GM10248 (cell line): ENCODE measurements around the gene HCAR1.

Experiments used
- CTCF ChIA-PET: fragments of 300-600 bp; sonication (Branson Sonifier 250); formaldehyde crosslinking; extraction: SDS; loops from one replicate; lab custom pipeline; 2021; ENCODE audit warnings: antibody characterized with exemption; lab: Yijun Ruan, JAX
- POLR2A ChIA-PET: fragments of 350-650 bp; sonication (Branson Sonifier 250); formaldehyde crosslinking; extraction: SDS; loops from one replicate; lab custom pipeline; 2020; ENCODE audit warnings: antibody characterized with exemption; lab: Yijun Ruan, JAX
- DNase-seq: peaks from one replicate; pipeline ENCODE4 v3.0.0; 2012; ENCODE audit errors: extremely low spot score
- CTCF ChIP-seq: IDR thresholded peaks from 2 replicates; pipeline ENCODE4 v1.5.1; 2012; ENCODE audit warnings: mild to moderate bottlenecking, low read depth; ENCODE audit errors: extremely low read depth, missing control alignments, control extremely low read depth

Gene HCAR1

DNA sequence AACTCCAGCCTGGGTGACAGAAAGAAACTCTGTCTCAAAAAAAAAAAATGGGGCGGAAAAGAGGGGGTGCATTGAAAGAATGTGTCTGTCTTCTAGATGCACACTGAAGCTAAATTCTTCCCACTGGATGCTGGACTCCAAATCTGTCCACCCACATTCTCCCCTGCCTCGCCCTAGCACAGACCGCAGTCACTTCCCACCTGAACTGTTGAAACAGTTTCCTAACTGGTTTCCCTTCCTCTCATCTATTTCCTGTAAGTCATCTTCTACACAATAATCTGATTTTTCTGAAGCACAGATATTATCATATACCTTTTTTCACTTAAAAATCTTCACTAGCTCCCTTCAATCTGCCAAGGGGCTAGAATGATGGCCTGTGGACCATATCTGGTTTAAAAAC lies 1.5 kb upstream of the HCAR1 start:
- no peak for TF ChIP-seq CTCF
- no peak for DNase-seq
- ChIA-PET CTCF (interaction anchor here (0.9 kb wide), 1 partner anchor 13 kb away, joined by 3 read pairs; no protein-coding TSS in a partner anchor), POLR2A (interaction anchor here (0.6 kb wide), 1 partner anchor 19 kb away, joined by 3 read pairs; no protein-coding TSS in a partner anchor)

- CTCF ChIA-PET, result no interaction called here
- POLR2A ChIA-PET, result no interaction called here
- no peak for TF ChIP-seq CTCF
- no peak for DNase-seq
Measured at GRCh38 chr12:122729583-122730214, 945 bp downstream of the HCAR1 start.

DNA sequence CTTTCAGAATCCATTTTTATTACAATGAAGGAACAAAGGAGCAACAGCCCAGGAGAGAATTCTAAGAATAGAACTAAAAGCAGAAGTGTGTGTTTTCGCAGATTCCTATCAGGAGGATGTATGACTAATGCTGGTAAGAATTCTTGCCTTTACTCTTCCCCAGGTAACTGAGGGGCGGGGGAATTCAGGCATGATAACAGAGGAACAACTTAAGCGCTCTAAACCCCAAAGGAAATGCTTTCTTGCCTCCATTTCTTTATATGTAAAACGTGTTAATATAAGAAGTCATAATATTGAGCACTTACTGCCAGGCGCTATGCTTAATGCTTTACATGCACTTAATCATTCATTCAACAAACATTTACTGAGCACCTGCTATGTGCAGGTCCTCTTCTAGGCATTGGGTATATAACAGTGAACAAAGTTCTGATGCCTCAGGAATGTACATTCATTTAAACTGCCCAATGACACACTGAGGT lies 4.5 kb downstream of the HCAR1 start:
- ChIA-PET CTCF (interaction anchor here (2.8 kb wide), 1 partner anchor 10 kb away, joined by 8 read pairs; no protein-coding TSS in a partner anchor), POLR2A (interaction anchor here (0.6 kb wide), 1 partner anchor 33 kb away, joined by 6 read pairs; no protein-coding TSS in a partner anchor)
- no peak for TF ChIP-seq CTCF
- no peak for DNase-seq

- CTCF ChIA-PET, result interaction anchor here (2.8 kb wide), 1 partner anchor 11 kb away, joined by 8 read pairs; no protein-coding TSS in a partner anchor
- POLR2A ChIA-PET, result interaction anchor here (0.6 kb wide), 1 partner anchor 34 kb away, joined by 6 read pairs; no protein-coding TSS in a partner anchor
- DNase-seq, result no peak
- no peak for TF ChIP-seq CTCF
Measured at GRCh38 chr12:122725452-122726079, 5.1 kb downstream of the HCAR1 start.

DNA sequence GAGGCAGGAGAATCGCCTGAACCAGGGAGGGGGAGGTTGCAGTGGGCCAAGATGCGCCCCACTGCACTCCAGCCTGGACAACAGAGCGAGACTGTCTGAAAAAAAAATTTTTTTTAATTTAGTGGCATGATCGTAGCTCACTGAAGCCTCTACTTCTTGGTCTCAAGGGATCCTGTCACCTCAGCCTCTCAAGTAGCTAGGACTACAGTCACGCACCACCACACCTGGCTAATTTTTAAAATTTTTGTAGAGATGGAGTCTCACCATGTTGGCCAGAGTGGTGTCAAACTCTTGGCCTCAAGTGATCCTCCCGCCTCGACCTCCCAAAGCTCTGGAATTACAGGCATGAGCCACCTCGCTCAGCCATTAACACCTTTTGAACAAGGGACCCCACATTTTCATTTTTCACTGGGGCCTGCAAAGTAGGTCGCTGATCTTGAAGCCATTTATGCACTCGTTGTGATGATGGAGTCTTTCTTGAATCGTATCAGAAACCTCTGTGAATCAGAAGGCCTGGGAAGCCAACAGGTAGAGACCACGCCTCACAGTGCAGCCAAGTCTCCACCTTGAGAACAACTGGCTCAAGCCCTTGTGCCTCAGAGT lies 5.9 kb downstream of the HCAR1 start:
- POLR2A ChIA-PET, result no interaction called here
- CTCF ChIA-PET, result interaction anchor here (2.8 kb wide), 1 partner anchor 11 kb away, joined by 8 read pairs; no protein-coding TSS in a partner anchor
- DNase-seq, result no peak
- no peak for TF ChIP-seq CTCF

DNA sequence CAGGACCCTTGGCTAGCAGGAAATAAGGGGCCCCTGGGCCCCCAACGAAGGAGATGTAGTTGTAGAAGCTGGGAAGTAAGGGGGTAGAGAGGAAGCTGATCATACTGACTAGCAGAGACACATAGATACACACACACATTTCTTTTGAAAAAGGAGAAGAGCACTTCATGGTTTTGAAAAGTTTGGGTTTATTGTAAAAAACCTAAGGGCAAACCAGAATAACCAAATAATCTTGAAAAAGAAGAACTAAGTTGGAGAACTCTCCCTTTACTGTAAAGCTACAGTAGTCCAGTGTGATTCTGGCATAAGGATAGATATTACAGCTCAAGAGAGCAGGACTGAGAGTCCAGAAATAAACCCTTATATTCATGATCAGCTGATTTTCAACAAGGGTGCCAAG lies 8.3 kb downstream of the HCAR1 start:
- no peak for DNase-seq
- TF ChIP-seq CTCF, result no peak
- ChIA-PET CTCF (interaction anchor here (1.1 to 1.7 kb wide), 3 partner anchors 13 to 84 kb away, joined by 4 to 6 read pairs (median 5); no protein-coding TSS in a partner anchor), POLR2A (interaction anchor here (0.6 kb wide), 1 partner anchor 76 kb away, joined by 3 read pairs; no protein-coding TSS in a partner anchor)
